Parathyroid adenoma (tissue), 2 donors: ENCODE data around the gene AZIN2.

ENCODE experiments used
- H2AFZ ChIP-seq: fragments of 300-600 bp; sonication (generic); one replicate; pipeline ENCODE4 v1.7.0; 2017; ENCODE audit warnings: antibody characterized with exemption, mild to moderate bottlenecking
- H3K27ac ChIP-seq: fragments of 300-600 bp; sonication (generic); one replicate; pipeline ENCODE4 v1.7.0; 2017
- H3K27me3 ChIP-seq: fragments of 300-600 bp; sonication (generic); one replicate; pipeline ENCODE4 v1.7.0; 2017; ENCODE audit warnings: low read length; ENCODE audit not compliant: control insufficient read depth, insufficient read depth
- H3K36me3 ChIP-seq: fragments of 300-600 bp; sonication (generic); one replicate; pipeline ENCODE4 v1.7.0; 2017; ENCODE audit warnings: low read length; ENCODE audit not compliant: control insufficient read depth, insufficient read depth
- H3K4me1 ChIP-seq: fragments of 300-600 bp; sonication (generic); one replicate; pipeline ENCODE4 v1.7.0; 2017; ENCODE audit warnings: control low read depth
- H3K4me2 ChIP-seq: fragments of 300-600 bp; sonication (generic); one replicate; pipeline ENCODE4 v1.7.0; 2017; ENCODE audit warnings: low read length
- H3K4me3 ChIP-seq: fragments of 300-600 bp; sonication (generic); one replicate; pipeline ENCODE4 v1.7.0; 2017; ENCODE audit warnings: low read depth, low read length
- H3K79me2 ChIP-seq: fragments of 300-600 bp; sonication (generic); one replicate; pipeline ENCODE4 v1.7.0; 2017; ENCODE audit warnings: control low read depth
- H3K9ac ChIP-seq: fragments of 300-600 bp; sonication (generic); one replicate; pipeline ENCODE4 v1.7.0; 2017; ENCODE audit warnings: mild to moderate bottlenecking
- H3K9me3 ChIP-seq: fragments of 300-600 bp; sonication (generic); one replicate; pipeline ENCODE4 v1.7.0; 2017; ENCODE audit warnings: low read length; ENCODE audit not compliant: control insufficient read depth
- CTCF ChIP-seq: fragments of 300-600 bp; sonication (generic); IDR thresholded peaks from one replicate; pipeline ENCODE4 v1.7.0; 2017; ENCODE audit warnings: antibody characterized with exemption, mild to moderate bottlenecking
- donor health status: primary hyperparathyroidism.

AZIN2 gene

GRCh38 chr1:33137800-33138199 is 56.8 kb downstream of the AZIN2 start:
- TF ChIP-seq CTCF = peak; percentile 23

GRCh38 chr1:33140153-33141149 is 59.5 kb downstream of the AZIN2 start:
- Histone ChIP-seq H3K79me2 (no peaks in the 10 kb centered on the region), H2AFZ (no peak overlapping the region), H3K9me3 (no peaks in the 10 kb centered on the region), H3K27me3 (no peaks in the 10 kb centered on the region), H3K4me3 (no peak overlapping the region), H3K4me2 (no peak overlapping the region), H3K4me1 (no peaks in the 10 kb centered on the region), H3K27ac (no peak overlapping the region), H3K9ac (no peak overlapping the region), H3K36me3 (no peaks in the 10 kb centered on the region)
- TF ChIP-seq CTCF = no peak

More at GRCh38 chr1:33137800-33138199, 56.8 kb downstream of the AZIN2 start:
- H2AFZ ChIP-seq = no peak overlapping the region
- H3K9me3 ChIP-seq = no peaks in the 10 kb centered on the region
- no peak overlapping the region for H3K4me3 ChIP-seq
- no peaks in the 10 kb centered on the region for H3K36me3 ChIP-seq
- H3K27ac ChIP-seq = no peak overlapping the region
- H3K27me3 ChIP-seq = no peaks in the 10 kb centered on the region
- no peak overlapping the region for H3K4me2 ChIP-seq
- H3K4me1 ChIP-seq = no peaks in the 10 kb centered on the region
- H3K79me2 ChIP-seq = no peaks in the 10 kb centered on the region
- no peak overlapping the region for H3K9ac ChIP-seq

GRCh38 chr1:33141216-33141615 is 60.3 kb downstream of the AZIN2 start:
- TF ChIP-seq CTCF = no peak
- Histone ChIP-seq H3K9me3 (no peaks in the 10 kb centered on the region), H3K4me3 (no peak overlapping the region), H3K27ac (no peak overlapping the region), H3K4me2 (no peak overlapping the region), H3K9ac (no peak overlapping the region), H3K4me1 (no peaks in the 10 kb centered on the region), H3K27me3 (no peaks in the 10 kb centered on the region), H3K36me3 (no peaks in the 10 kb centered on the region), H2AFZ (no peak overlapping the region), H3K79me2 (no peaks in the 10 kb centered on the region)

- no peak for TF ChIP-seq CTCF
- H3K4me1 ChIP-seq = no peaks in the 10 kb centered on the region
- no peaks in the 10 kb centered on the region for H3K9me3 ChIP-seq
- no peak overlapping the region for H2AFZ ChIP-seq
- H3K79me2 ChIP-seq = no peaks in the 10 kb centered on the region
- no peaks in the 10 kb centered on the region for H3K36me3 ChIP-seq
- H3K27ac ChIP-seq = no peak overlapping the region
- H3K4me2 ChIP-seq = no peak overlapping the region
- no peak overlapping the region for H3K4me3 ChIP-seq
- no peaks in the 10 kb centered on the region for H3K27me3 ChIP-seq
- no peak overlapping the region for H3K9ac ChIP-seq
Observed at GRCh38 chr1:33141781-33142180, 60.8 kb downstream of the AZIN2 start.
